GM04503 (cell line): ENCODE measurements around the gene PHTF1.

Experiments used
- DNase-seq: peaks from one replicate; pipeline ENCODE4 v3.0.0-alpha.2; 2012; ENCODE audit warnings: low read depth

The PHTF1 gene

GRCh38 chr1:113759333-113760101, at the start of gene PHTF1:
PHTF1 (minus strand) TSS chr1:113759486; CDS start chr1:113758703, 783 bp downstream.
- no peak for DNase-seq

DNA sequence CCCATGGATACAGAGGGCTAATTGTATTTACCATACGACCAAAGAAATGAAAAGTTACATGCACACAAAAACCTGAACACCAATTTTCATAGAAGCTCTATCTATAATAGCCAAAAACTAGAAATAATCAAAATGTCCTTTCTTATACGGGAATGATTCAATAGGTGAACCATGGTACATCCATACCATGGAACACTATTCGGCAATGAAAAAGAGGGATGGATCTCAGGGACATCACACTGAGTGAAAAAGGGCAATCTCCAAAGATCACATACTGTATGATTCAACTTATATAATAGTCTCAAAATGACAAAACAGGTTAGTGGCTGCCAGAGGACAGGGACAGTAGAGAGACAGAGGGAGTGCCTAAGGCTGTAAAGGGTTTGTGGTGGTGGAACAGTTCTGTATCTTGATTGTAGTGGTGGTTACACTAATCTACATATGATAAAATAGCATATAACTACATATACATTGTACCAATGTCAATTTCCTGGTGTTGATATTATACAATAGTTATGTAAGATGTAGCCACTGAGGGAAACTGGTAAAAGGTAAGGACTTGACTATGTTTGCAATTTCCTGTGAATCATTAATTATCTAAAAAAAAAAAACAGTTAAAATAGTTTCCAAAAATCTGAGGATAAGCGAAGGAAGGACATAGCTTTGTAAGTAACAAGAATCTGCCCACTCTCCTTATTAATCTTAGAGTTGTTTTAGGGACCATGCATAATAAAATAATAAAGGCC, 49.3 kb upstream of the PHTF1 start:
- no peak for DNase-seq

GRCh38 chr1:113805639-113806038, 46.4 kb upstream of the PHTF1 start:
- DNase-seq = no peak

GRCh38 chr1:113805256-113805531, 45.9 kb upstream of the PHTF1 start:
- DNase-seq = no peak

DNA sequence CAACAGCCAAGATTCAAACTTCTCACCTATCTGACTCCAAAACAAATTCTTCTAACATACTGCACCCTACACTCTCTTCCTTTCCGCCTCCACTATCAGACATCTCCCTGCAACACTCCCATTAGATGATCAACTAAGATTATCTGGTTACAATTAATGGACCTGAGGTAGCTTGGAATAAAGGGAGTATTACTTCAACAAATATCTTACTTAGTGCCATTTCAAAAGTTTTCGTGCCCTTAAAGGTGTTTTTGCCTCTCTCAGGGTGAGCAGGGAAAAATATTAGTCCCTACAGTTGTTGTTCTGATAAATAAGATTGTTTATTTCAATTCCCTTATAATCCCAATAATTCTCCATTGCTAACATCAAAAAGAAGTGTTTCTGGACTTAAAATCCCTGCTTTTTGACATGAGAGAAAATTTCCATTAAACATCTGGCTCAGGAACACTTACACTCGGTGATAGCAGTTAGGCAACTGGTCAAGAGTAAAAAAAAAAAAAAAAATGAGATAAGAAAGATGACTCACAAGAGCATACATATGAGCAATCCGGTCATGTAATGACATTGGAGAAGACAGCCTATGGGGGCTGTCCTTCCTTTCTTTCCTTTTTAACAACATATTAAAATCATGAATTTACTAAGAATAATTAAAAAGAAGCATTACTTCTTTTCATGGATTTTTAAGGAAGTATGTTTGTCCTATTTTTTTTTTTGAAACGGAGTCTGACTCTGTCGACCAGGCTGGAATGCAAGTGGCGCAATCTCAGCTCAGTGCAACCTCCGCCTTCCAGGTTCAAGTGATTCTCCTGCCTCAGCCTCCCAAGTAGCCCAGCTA, 45.4 kb upstream of the PHTF1 start:
- DNase-seq = no peak

GRCh38 chr1:113802367-113803007, 43.2 kb upstream of the PHTF1 start:
- DNase-seq = no peak

DNA sequence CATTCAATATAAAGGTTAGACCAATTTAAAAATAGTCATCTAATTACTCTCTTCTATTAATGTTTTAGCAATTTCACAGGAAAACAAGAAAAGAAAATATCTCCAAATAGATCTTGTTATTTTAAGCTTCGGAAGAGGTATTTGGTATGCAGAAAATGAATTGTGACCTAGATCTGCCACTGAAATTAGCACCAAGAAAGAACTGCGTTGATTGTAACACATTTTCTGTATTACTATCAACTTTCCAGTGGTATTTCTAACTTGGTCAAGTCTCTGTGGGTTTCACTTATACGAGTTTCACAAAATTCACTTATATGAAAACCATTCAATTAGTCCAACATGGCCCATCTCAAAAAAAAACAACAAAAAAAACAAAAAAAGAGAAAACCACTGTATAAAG, 41.2 kb upstream of the PHTF1 start:
- DNase-seq = no peak

- no peak for DNase-seq
Observed at GRCh38 chr1:113797472-113797871, 38.2 kb upstream of the PHTF1 start.

- DNase-seq = no peak
Observed at GRCh38 chr1:113793878-113794834, 34.9 kb upstream of the PHTF1 start.

GRCh38 chr1:113792986-113793385, 33.7 kb upstream of the PHTF1 start:
- DNase-seq = no peak

GRCh38 chr1:113792471-113792870, 33.2 kb upstream of the PHTF1 start:
- no peak for DNase-seq

GRCh38 chr1:113788802-113789201, 29.5 kb upstream of the PHTF1 start:
- no peak for DNase-seq

GRCh38 chr1:113787663-113788062, 28.4 kb upstream of the PHTF1 start:
- DNase-seq = no peak

DNA sequence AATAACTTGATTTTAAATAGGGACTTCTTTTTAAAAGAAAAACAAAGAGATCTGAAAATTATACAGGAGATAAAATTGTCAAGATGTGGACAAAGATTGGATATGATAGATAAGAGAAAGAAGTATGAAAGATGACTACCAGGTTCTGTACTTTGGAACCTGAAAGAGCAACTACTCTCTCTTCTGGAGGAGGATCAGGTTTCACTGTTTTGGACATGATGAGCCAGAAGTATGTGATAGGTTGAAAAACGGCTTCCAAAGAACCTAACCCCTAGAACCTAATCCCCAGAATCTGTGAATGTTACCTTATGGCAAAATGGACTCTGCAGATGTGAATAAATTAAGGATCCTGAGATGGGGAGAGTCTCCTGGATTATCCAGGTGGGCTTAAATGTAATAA, 26.8 kb upstream of the PHTF1 start:
- DNase-seq = no peak

GRCh38 chr1:113784104-113784779, 25.0 kb upstream of the PHTF1 start:
- DNase-seq = no peak

DNA sequence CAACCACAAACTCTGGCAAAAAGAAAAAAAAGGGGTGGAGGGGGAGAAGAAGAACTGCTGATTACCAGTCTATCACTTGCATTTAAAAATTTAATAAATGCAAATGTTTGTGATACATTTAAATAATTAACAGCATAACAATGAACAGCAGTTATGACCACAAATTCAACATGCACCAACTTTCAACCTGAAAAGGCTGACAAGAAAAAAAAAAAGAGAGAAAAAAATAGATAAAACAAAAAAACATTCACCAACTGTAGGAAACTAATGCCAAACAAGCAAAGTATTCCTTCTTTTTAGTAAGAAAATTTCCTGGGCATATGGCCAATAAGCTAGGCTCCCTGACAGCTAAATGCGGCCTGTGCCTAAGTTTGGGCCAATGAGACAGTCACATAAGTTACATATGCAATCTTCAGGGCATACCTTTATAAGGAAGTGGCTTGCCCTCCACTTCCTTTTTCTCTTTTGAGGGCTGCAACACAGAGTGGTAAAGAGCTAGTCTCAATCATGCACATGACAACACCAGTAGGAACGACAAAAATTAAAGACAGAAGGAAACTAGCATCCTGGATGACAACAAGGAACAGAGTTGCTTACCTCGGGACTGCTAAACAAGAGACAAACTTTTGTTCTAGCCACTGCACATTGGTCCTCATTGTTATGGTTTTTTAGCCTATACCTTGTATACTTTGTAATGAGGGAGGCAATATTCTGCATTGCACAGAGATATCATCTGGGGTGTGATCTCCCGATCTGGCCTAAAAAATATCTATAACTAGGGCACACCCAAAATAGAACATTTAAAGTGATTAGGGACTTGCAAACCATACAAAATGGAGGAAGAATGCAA, 24.2 kb upstream of the PHTF1 start:
- DNase-seq = peak; percentile 16

DNA sequence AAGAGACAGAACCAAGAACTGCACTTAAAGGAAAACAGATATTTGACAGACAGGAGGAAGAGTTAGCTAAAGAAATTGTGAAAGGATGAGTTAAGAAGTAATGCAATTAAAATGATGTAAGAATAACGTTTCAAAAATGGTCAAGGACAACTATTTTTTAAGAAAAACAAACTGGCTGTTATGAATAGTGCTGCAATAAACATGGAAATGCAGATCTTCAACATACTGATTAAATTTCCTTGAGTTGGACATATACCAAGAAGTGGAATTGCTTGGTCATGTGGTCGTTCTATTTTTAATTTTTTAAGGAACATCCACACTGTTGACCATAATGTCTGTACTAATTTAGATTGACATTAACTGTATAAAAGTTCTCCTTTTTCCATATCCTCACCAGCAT, 23.1 kb upstream of the PHTF1 start:
- no peak for DNase-seq

- no peak for DNase-seq
Observed at GRCh38 chr1:113780374-113781146, 21.3 kb upstream of the PHTF1 start.

GRCh38 chr1:113779542-113779941, 20.3 kb upstream of the PHTF1 start:
- DNase-seq = no peak
